GM21447 (cell line): ENCODE results near the gene RUFY4.

ENCODE experiments used
- ATAC-seq: cut with Tn5 transposase; IDR thresholded peaks from one replicate; pipeline ENCODE4 v1.9.1; 2021; ENCODE audit not compliant: unreplicated experiment

The RUFY4 gene, protein sequence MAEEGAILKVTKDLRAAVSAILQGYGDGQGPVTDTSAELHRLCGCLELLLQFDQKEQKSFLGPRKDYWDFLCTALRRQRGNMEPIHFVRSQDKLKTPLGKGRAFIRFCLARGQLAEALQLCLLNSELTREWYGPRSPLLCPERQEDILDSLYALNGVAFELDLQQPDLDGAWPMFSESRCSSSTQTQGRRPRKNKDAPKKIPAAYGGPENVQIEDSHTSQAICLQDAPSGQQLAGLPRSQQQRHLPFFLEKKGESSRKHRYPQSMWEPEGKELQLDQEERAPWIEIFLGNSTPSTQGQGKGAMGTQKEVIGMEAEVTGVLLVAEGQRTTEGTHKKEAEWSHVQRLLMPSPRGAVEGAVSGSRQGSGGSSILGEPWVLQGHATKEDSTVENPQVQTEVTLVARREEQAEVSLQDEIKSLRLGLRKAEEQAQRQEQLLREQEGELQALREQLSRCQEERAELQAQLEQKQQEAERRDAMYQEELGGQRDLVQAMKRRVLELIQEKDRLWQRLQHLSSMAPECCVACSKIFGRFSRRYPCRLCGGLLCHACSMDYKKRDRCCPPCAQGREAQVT

DNA sequence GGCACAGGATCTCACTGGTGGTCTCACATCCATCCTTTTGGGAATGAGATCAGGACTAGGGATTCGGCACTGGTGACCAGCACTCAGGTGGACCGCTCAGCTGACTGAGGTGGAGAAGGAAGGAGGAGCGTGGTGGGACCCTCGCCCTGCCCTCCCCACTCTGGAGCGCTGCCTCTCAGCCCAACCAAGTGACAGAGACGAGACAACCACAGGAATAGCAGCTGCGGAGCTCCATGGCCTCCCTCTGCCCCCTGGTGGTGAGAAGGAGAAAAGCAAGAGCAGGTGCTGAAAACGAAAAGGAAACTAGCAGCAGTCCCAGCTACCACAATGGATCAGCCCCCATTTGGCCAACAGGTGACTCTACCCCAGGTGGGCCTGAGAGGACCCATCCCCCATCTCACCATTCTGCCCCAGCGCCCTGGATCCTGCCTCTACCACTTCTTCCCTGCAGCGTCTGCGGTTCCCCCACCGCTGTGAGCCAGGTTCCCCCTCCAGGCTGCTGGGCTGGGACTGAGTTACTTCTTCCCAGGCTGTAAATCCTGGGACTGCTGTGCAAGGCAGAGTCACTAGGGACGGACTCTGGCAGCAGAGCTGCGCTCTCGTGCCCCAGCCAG lies at the start of gene RUFY4:
Gene RUFY4 (plus strand): TSS at position 533 of the 614 bp plus-strand sequence. CDS start 1,353 bp downstream, outside the sequence.
- ATAC-seq: peak; percentile 92

DNA sequence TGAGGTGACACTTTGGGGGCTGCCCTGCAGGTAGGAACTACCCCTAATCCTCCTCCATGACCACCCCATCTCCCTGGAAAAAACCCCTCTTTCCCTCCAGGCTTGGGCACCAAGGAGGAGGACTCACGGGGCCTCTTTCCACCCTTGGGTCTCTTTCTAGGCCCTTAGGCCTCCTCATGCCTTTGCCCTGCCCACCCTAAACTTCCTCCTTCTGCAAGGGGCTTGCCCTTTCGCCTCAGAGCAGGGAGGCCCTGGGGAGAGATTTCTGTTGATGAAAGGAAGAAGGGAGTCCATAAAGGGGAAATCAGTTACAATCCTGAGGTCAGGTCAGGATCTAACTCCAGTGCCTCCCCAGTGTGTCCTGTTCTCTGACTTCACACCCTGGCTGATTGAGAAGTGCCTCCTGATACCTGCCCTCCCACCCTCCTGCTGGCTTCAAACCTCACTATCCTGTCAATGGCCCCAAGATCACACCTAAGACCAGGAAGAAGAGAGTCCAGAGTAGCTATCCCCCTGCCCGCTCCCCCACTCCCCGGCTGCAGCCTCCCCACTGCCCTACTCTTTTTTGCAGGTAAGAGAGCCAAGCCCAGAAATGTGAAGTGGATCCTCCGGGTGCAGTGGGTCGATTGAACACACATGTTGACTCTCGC lies 49.5 kb upstream of the RUFY4 start:
- ATAC-seq: no peak

DNA sequence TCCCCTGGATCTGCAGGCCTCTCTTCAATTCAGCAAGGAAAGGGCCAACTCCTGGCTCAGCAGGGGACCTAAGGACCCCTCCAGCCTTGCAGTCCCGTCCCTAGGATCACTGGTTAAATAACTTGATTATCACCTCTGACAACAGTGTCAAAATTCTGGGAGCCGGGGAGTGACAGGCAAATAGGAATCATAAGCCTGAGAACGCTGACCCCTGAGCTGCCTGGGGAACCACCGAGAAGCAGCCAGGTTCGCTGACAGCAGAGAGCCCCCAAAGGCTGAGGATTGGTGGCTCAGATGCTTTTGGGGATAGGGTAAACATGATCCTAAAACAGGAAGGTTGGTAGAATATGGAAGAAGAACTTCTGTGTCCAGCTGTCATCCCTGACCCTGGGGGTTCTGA lies 48.8 kb upstream of the RUFY4 start:
- no peak for ATAC-seq

DNA sequence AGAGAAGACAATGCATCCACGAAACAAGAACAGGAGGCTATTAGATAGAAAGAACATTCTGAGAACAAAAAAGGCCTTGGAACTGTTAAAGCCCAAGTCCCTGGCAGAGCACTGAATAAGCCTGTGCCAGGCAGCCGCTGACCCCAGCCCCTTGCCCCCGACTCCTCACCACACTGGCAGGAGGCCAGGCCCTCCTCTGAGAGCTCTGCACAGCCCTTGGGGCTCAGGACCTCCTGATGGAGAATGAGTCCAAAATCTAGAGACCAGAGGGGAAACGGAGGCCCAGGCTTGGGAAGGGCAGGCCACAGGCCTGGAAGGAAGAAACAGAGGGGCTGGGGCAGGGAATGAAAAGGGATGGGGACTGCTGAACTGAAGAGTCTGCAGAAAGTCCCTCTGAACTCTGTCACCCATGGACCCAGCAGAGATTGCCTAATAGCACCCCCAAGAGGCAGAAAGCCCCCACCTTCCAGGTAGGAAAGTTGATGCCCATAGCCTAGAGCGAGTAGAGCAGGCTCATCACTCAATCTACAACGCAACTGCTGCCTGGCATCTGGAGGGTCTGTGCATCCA lies 48.0 kb upstream of the RUFY4 start:
- no peak for ATAC-seq

DNA sequence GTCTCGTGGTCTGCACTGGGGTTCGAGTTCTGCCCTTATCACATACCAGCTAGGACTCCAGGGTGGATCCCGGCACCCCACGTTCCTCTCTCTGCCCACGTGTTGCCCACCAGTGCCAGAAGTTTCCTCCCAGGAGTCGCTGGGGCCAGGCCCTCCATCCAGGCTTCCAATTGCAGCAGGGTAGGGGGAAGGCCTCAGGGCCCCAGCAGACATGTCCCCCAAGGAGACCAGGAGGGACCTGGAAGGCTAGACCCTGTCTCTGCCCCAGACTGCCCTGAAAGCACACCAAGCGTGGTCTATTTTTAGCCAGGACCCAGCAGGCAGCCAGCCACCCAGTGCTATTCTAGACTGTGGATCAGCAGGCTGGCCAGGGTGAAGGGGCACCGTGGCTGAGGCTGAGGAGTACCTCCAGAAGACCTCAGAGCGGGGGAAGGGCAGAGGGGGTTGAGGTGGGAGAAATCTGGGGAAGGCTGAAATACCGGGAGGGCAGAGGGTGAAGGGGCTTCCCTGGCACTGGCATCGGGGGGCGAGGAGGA lies 47.4 kb upstream of the RUFY4 start:
- no peak for ATAC-seq

DNA sequence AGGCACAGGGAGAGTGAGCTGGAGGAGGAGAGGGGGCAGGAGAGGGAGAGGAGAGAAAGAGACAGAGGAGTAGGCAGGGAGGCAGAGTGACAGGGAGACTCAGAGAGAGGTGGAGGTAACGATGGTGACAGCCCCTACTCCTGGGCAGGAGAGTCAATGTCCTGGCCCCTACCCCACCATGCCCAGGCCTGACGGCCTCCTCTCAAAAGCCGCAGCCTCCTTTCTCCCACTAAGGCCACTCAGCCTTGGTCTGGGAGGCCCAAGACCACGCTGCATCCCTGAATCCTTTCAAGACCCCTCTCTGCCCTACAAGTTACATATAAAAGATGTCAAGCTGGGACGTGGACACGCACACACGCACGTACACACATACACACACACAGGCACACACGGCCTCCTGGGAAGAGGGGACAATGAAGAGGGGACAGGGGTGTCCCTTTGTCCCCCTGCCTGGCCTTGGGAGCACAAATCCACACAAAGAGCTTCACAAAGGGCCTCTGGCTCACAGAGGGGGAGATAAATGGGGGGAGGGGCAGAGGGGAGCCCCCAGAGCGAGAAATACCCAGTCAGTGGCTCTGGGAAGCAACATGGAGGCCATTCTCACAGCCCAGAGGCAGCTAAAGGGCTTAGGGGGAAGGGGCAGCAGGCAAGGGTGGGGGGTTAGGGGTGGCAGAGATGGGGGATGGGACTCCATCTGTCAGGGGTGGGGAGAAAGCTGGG lies 46.8 kb upstream of the RUFY4 start:
- ATAC-seq: no peak

DNA sequence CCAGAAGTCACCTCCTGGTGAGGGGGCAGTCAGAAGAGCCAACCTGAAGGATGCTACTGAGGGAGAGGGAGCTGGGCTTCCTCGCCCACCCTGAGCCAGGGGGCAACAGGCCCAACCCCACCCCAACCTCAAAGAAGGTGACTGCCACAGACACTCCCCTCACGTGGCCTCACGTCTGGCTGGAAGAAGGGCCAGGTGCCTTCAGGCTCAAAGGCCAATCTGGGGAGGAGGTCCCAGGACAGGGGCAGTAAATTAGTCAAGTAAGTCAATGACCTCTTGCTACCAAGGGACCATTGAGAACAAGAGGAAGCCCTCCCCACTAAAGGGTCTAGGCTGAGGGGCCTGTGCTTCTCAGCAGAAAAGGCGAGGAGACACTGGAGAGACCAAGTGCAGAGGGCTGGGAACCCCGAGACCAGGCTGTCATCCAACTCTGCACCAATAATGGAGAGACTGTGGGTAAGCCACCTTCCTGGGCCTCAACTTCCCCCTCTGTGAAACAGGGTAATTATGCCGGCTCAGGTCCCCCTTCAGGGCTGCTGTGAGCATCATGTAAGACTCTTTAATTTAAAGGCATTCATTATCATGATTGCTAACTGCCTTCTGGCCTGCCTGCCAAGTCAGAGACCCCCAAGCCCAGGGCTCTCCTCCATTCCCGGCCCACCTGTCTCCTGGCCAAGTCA lies 46.1 kb upstream of the RUFY4 start:
- ATAC-seq: no peak

DNA sequence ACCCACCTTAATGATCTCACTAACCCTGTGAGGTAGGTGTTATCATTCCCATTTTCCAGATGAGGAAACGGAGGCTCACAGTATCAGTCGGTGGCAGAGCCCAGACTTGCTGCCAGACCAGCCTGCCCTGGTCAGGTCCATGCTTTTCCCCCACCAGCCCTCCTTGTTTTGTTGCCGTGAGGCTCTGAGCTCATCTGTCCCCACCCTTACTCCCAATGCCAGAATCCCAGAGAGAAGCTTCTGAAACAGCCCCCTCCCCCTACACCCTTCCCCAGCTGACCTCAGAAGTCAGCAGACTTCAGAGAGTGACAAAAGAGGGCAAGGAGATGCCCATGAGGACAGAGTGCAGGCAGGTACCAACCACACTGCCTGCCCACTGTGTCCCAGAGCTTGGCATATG lies 45.4 kb upstream of the RUFY4 start:
- ATAC-seq: no peak

DNA sequence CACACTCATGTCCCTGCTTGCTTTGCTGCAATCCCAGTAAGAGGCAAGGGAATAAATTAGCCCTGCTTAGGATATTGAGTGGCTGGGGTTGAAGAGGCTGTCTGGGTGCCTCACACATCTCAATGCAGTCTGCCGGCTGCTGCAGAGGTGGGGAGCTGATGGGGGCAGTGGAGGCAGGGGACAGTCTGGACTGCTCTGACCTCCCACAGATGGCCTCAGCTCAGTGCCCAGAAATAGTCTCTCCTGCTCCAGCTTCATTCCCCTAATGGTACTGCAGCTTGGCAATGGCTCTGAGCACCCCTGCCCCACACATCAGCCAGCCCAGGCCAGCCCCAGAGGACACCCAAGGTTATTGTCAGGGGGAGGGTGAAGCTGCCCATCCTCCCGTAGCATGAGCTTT lies 44.7 kb upstream of the RUFY4 start:
- ATAC-seq: no peak

DNA sequence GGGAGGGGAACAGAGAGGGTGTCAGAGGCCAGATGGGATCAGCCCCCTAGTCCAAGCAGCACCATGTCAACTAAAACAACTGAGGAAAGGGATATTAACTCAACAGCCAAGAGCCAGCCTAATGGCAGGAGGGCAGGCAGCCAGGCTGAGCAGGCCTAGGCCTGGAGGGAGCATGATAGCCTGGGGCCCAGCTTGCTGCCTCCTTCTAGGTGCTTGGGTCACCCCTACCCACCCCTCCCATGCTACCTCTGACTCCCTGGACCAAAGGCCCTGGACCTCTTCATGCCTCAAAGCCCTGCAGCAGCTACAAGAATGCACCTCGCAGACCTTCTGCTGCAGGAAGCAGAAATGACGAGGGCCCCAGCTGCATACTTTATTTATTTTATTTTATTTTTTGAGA lies 44.2 kb upstream of the RUFY4 start:
- no peak for ATAC-seq

DNA sequence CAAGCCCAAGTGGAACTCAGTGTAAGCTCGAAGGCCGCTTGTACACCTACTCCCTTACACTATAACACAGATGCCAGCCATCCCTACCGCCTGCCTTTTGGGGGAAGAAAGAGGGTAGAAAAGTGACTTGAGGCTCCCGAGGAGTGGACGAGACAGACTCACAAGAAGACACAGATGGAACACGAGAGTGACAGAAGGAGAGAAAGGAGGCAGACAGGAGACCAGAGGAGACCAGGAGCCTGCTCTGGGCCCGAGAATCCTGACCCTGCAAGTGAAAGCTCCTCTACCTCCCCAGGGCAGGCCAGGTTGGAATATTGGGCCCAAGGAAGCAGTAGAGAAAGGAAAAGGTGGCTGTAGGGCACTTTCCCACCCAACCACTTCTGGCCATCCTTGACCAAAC lies 42.8 kb upstream of the RUFY4 start:
- ATAC-seq: no peak

DNA sequence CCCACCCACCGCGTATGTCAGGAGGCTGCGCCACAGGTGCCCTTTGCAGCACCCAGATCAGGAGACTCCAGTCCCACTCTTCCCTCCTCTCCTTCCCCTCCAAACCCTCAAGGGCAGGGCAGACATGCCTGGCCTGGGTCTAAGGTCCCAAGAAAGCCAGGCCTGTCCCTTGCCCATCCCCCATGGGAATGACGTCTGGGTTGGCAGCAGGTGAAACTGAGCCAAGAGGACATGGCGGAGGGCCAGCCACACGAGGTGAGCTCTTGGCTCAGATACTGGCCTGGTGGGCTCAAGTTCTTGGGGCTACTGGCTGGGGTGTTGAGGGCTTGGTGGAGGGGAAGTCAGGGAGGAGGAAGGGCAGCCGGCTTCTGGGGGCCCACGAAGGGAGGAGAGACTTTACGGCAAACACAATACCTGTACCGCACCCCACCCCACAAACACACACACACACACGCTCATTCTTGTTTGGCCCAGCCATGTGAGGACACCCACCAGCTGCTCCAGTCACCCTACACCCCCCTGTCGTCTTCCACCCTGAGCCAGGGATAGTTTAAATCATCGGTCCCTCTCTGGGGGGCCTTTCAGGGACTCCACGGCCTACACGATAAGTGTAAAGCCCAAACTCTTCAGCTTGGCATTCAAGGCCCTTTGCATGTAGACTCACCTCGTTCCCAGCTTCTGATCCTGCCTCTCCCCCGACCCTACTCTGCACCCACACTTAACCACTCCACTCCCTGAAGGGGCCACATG lies 42.2 kb upstream of the RUFY4 start:
- no peak for ATAC-seq

DNA sequence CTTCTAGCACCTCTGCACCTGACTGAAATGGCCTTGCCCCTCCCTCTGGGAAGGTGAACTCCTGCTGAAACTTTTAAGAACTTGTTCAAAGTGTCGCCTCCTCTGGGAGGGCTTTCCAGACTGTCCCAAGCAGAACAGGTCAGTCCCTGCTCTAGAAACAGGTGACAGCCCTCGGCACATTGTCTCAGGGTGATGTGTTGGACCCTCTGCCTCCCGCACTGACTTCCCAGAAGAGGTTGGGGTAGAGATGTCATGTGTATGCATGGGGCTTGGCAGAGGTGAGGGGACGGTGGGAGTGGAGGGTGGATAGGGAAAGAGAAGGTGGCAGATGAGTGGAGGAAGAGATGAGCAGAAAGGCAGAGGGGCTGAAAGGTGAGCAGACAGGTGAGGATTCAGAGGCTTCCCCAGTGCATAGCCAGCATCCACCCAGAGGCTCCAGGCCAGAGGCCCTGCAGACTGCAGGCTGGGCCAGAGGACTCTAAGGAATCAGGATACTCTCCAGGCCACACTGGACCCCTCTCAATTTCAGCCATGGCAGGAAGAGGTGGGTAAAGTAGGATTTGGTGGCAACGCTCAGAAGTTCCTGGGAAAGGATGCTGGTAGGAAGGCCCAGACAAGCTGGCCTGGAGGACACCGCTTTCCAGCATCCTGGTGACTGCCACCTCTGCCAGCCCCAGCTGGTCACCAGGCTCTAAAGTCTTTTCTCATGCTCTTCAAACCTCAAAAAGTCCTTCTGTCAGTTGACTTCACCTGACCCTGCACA lies 41.4 kb upstream of the RUFY4 start:
- no peak for ATAC-seq

DNA sequence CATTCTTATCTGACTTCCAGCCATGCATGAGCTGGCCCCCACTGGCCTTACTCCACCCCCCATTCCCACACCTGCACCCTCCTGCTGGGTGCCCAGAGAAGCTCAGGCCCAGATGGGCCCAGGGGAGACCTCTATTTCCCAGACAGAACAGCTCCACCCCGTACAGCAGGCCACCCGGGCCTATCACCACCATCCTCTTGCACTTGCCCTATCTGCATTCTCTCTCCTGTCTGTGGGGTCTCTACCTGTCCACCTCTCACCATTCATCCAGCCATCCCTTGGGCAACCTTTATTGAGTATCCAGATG lies 40.9 kb upstream of the RUFY4 start:
- ATAC-seq: no peak

DNA sequence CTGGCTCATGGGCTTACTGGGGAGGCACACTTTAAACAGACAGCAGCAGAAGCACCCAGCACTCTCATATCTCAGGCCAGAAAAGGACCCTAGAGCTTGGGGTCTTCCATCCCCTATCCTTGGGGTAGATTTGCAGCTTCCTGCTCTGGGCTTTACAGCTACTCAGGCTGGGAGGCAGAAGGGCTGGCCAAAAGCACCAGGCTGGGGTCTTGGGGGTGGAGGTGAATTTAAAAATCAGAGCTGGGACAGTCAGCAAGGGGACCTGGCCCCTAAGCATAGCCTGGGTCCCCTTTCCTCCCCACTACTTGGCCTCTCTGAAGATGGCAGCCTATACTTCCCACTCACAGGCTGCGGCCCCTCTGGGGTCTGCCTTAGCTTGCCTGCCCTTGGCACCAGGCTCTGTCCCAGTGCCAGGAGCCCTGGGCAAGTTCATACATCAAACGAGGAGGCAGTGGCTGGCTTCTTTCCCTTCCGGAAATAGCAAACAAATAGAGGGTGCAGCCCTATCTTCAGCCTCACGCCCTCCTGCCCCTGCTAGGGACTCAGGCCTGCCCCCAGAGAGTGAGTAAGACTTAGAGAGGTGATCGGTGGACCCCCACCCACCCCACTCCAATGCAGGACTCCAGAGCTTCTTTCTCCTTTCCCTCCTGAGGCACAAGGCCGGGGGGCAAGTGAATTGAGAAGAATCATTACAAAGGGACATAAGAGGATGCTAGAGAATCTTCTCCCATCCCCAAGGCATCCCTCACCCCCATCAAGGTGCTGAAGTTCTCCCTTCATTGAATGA lies 40.3 kb upstream of the RUFY4 start:
- no peak for ATAC-seq

DNA sequence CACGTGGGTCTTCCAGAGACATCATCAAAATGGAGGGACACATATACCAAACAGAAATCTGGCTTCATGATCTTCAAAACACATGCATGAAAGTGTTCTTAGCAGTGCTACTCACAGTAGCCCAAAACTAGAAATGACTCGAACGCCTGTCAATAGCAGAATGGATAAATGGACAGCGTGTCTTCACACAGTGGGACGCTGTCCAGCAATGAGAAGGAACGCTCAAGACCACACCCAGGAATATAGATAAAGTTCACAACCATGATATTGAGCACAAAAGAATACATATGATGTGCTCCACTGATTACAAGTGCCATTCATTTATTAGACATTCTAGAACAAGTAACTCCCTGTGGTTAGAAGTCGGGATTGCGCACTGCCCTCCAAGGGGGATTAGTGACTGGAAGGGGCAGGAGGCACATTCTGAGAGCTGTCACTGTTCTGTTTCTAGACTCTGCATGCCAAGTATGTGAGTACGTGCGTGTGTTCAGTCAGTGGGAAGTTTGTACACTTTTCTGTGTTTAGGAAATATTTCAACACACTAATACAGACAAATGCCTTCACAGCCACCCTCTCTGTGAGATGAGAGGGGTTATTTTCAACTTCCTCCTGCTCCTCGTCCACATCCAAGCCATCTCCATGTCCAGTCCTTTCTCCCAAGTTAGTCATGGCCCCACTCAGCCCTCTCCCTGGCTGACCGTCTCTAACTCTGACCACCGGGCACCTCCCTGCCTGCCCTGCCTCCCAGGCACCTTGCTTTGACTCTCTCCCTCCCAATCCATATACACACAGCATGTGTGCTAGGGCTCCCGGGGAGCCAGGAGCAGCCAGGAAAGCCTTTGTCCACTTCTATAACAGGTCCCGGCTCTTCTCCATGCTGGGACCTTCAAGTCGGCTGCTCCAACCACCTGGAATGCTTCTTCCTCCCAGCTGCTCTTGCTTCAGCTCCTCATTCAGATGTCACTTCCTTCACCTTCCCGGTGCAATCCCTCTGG lies 39.4 kb upstream of the RUFY4 start:
- ATAC-seq: no peak
